ENCODE data around the gene ABCA10.
"Not testable (repeated sequence)": the region's sequence is repeated elsewhere in the genome, so short reads cannot be mapped to it uniquely, and the experiment has no call there.

ABCA10 gene, protein sequence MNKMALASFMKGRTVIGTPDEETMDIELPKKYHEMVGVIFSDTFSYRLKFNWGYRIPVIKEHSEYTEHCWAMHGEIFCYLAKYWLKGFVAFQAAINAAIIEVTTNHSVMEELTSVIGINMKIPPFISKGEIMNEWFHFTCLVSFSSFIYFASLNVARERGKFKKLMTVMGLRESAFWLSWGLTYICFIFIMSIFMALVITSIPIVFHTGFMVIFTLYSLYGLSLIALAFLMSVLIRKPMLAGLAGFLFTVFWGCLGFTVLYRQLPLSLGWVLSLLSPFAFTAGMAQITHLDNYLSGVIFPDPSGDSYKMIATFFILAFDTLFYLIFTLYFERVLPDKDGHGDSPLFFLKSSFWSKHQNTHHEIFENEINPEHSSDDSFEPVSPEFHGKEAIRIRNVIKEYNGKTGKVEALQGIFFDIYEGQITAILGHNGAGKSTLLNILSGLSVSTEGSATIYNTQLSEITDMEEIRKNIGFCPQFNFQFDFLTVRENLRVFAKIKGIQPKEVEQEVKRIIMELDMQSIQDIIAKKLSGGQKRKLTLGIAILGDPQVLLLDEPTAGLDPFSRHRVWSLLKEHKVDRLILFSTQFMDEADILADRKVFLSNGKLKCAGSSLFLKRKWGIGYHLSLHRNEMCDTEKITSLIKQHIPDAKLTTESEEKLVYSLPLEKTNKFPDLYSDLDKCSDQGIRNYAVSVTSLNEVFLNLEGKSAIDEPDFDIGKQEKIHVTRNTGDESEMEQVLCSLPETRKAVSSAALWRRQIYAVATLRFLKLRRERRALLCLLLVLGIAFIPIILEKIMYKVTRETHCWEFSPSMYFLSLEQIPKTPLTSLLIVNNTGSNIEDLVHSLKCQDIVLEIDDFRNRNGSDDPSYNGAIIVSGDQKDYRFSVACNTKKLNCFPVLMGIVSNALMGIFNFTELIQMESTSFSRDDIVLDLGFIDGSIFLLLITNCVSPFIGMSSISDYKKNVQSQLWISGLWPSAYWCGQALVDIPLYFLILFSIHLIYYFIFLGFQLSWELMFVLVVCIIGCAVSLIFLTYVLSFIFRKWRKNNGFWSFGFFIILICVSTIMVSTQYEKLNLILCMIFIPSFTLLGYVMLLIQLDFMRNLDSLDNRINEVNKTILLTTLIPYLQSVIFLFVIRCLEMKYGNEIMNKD (N-terminal part only)

DNA sequence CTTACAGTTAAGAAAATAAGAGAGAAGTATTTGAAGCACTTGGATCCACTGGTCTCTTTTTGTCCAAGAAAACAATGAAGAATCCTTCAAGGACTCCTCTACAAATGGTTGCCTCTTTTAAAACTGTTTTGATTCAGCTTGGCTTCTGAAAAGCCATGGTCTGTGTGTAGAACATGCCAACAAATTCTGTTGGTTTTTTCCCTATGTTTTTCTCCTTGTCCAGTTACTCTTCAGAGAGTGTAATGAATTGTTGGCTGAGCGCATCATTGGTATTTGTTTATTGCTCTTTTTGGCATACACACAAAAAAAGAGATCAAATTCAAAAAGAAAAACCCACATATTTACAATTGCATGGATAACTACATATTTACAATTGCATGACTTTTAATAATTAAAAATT lies at the start of gene ABCA10:
Gene ABCA10, minus strand, starts transcription at position 249 of the 400 bp plus-strand sequence. CDS start 3,466 bp downstream, outside the sequence.
- DNase-seq = no peak

DNA sequence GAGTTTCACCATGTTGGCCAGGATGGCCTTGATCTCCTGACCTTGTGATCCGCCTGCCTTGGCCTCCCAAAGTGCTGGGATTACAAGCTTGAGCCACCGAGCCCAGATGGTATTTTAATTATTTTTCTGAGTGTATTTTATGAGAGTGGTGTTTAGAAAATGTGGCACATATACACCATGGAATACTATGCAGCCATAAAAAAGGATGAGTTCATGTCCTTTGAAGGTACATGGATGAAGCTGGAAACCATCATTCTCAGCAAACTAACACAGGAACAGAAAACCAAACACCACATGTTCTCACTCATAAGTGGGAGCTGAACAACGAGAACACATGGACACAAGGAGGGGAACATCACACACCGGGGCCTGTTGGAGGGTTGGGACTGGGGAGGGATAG lies 47.7 kb upstream of the ABCA10 start:
- DNase-seq = not testable (repeated sequence)

GRCh38 chr17:69275751-69276150 lies 47.1 kb upstream of the ABCA10 start:
- DNase-seq = no peak

- no peak for DNase-seq
Measured at GRCh38 chr17:69271023-69271422, 42.4 kb upstream of the ABCA10 start.

DNA sequence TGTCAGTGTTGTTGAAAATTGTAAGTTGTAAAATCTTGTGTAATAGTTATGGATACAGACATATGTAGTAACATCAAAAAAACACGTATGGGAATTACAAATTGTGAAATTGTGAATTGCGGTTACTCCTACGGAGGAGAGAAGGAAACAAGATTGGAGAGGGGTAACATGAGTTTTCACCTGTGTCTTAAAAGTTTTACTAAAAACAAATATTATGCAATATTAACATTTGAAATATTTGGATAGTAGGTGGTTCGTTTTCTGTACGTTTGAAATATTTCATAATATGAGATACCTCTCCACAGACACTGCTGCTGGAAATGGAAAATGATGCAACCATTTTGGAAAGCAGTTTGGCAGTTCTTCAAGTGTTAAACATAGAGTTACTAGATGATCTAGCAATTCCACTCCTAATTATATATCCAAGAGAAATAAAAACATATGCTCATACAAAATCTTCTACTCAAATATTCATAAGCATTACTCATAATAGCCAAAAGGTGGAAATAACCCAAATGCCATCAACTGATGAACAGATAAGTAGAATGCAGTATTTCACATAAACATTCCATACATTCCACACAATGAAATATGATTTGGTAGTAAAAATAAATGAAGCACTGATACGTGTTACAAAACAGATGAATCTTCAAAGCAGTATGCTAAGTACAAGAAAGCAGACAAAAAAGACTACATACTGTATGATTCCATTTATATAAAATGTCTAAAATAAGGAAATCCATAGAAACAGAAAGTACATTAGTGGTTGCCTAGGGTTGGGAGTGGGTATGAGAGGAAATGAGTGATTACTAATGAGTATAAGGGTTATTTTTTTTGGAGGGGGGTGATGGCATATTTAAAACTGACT lies 40.7 kb upstream of the ABCA10 start:
- DNase-seq = peak; percentile 92

DNA sequence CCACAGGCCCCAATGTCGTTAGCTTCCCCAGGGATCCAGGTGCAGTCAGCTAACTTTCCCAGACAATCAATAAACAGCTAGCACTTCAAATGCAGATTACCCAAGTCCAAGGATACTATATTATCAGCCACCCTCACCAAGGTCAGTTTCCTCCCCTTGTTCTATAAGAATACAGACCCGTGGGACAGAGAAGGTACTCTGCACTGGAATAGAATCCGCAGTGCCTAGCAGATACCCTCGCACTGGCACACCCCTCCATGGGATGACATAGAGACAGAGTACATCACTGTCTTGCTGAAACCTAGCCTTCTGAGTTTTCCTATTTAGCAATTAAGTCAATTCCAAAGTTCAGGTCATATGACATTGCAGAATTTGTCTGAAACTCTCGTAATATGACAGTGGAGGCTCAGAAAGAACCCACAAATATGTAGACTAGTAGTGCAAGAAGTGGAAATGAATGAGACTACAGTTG lies 40.0 kb upstream of the ABCA10 start:
- DNase-seq = peak; percentile 30

DNA sequence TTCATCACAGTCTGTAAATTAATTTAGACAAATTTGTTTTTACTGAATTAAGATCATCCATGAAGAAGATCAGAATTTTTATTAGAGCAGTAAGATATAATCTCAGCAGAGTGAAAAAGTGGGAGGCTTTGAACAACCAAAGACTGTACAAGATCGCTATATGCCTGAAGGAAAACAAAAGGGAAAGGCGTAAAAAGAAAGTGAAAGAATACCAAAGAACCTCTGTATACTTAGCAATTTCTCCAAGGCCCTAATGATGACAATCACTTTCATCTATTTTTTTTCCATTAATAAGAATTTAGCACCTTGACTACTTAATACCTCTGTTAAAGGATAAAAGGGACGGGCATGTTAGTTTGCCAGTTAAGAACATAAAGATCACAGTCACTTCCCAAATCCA lies 38.6 kb upstream of the ABCA10 start:
- DNase-seq = no peak

DNA sequence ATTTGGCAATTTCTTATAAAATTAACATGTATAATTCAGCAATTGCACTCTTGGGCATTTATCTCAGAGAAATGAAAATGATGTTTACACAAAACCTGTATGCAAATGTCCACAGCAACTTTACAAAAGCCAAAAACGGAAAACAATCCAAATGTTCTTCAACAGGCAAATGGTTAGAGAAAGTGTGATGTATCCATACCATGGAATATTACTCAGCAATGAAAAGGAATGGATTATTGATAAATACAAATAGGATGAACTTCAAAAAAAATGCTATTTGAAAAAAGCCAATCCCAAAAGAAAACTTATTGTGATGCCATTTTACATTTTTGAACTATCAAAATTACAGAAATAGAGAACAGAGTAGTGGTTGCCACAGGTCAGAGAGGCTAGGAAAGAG lies 37.2 kb upstream of the ABCA10 start:
- DNase-seq = no peak

- peak; percentile 17 for DNase-seq
Measured at GRCh38 chr17:69254187-69254586, 25.6 kb upstream of the ABCA10 start.

DNA sequence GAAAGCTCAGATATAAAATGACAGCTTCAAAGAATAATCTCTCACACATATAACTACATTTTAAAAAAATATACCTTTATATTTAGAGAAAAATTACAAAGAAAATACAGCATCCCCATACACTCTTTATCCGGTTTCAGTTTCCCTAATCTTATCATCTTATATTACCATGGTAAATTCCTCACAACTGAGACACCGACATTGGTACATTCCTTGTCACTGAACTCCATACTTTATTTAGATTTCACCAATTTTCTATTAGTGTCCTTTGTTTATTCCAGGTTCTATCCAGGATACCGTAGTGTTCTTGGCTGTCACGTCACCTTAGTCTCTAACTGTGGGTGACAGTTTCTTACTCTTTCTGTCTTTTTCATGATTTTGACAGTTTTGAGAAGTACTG lies 22.0 kb upstream of the ABCA10 start:
- DNase-seq = no peak

DNA sequence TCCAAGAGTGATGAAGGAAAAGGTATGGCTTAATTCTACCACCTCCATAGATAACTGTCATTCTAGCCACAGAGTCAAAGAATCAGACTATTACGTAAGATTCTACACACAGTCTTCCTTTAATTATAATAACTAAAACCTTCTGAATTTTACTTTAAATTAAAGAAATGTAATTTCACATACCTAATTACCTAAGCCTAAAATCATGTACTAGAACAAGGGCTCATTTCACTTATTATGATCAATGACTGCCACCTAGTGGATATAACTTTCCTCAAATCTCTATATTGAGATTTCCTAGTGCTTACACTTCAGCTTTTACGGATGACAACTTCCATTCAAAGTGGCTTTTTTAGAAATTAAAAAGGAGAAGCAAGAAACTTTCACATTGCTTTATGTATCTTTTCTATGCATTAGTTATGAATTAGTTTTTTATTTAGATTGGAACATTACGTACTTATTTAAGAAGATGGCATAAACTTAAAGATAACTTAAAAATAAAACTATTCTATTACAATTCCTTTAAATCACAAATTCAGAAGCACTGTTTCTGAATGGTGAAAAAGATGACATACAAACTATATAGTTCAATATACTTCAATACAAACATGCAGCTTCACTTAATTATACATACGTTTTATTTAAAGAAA lies 18.2 kb upstream of the ABCA10 start:
- peak; percentile 46 for DNase-seq

- DNase-seq = no peak
Measured at GRCh38 chr17:69246202-69246601, 17.6 kb upstream of the ABCA10 start.

- DNase-seq = no peak
Measured at GRCh38 chr17:69245617-69246016, 17.0 kb upstream of the ABCA10 start.

DNA sequence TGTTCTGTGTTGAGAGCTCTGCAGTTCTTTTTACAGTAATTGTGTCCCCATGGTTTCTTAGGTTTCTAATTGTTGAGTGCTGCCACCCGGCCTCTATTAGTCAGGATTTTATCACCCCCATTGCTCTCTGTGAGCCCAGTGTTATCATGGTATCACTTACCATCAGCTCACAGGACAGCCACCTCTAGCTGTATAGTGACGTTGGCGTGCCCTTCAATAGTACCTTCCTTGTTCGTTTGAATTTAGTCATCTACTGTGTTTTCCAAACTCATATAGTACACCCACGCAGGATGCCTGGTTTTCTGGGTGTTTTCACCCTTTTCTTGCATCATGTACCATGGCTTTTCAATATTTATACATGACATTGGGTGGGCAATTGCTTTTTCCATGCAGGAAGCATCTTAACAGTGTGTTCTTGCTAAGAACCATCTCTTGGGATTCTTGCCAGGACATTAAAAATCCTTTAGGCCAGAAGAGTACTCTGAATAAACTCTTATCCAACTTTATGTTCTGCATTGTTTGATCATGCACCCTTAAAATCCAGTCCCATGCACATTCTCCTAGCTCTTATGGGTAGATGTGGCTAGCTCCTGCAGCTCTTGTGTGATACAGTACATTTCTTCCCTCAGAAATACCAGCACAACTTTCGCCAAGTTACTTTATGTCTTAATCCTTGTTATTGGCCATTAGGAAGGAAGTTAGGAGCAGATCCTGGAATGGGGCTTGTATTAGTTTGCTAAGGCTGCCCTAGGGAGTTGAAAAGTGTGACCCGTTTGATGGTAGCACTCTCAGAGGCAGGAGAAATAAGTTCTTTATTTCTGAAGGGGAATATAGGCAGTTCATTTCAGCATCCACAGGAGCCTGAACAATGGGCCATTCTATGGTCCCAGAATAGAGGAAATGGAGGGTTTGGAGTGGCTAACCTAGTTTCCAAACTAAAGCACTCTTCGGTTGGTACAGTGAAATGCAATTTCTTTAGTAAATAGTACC lies 11.3 kb upstream of the ABCA10 start:
- DNase-seq = no peak

- no peak for DNase-seq
Measured at GRCh38 chr17:69236946-69237345, 8.3 kb upstream of the ABCA10 start.

DNA sequence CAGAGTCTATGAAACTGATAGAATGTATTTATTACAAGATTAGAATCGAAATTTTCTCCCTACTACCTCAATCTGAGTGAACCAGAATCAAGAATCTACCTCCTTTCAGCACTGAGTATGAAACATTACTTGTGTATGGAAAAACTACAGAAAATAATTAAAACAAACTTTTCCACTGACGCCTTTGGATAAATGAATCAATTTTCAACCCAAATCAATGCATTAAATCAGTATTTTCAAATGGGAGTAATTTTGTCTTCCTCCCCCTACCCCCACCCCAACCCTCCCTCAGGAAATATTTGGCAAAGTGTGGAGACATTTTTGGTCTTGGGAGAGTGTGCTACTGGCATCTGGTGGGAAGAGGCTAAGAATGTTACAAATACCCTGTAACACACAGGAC lies 7.8 kb upstream of the ABCA10 start:
- no peak for DNase-seq

- DNase-seq = peak; percentile 68
Measured at GRCh38 chr17:69235338-69236058, 6.9 kb upstream of the ABCA10 start.

DNA sequence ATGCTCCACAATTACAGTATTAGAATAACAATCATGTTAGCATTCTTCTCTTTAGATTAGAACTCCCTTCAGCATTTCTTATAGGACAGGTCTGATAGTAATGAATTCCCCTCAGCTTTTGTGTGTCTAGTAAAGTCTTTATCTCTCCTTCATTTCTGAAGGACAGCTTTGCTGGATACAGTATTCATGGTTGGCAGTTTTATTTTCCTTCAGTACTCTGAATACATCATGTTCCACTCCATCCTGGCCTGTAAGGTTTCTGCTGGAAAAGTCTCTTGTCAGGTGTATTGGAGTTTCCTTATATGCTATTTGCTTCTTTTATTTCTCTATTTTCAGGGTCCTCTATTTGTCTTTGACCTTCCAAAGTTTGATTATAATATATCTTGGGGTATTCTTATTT lies 4.0 kb upstream of the ABCA10 start:
- DNase-seq = no peak

GRCh38 chr17:69231521-69231920 lies 2.9 kb upstream of the ABCA10 start:
- no peak for DNase-seq

- no peak for DNase-seq
Measured at GRCh38 chr17:69230939-69231338, 2.3 kb upstream of the ABCA10 start.
